ENCODE data around the gene NPC1. TPM values are rescaled to one million over a fixed set of nuclear protein-coding genes. Genes with fewer than 3 reads are reported as not detected.
"Not testable (repeated sequence)": the region's sequence is repeated elsewhere in the genome, so short reads cannot be mapped to it uniquely, and the experiment has no call there.

The NPC1 gene
- total RNA-seq, 2 donors from 2014 or later: 36.2 to 72.1 TPM

- intact Hi-C loops (cut with DNase I): no loop called here
- DNase-seq (ENCODE audit: low spot score): no peak
Measured at GRCh38 chr18:23580677-23581367, 5.5 kb downstream of the NPC1 start.

DNA sequence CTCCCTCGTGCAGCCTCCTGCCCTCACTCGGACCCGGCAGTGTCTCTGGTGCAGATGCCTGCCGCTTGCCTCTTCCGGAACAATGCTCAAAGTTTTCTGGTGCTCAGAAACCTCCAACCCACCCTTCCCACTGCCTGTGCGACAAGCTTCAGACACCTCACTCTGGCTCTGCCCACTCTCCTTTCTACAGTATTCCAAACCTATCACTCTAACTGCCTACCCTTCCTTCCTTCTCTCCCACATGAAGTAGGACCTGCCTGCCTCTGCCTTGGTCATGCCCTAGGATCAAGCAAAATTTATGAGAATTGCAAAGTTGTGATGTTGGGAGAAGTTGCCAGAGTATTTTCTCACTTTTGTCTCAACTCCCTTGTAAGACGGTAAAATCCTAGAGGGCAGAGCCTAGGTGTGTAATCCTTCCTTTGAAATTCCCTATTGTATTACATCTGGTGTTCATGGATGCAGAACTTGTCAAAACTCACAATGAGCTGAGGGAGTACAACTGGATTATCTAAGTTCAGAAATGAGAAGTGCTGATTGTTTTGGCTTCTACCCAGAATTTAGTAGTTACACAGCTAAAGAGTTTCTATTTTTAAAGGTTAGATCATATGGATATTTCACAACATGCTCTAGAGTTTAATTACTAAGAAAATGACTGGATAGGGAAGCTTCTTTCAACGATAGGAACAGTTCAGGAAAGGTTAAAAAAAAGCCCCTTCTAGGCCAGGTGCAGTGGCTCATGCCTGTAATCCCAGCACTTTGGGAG lies 7.2 kb downstream of the NPC1 start:
- intact Hi-C loops (cut with DNase I): loop anchor here in 1 of 2 donors (5.0 kb wide), 1 partner anchor 42 kb away; no protein-coding TSS in a partner anchor
- no peak for DNase-seq (ENCODE audit: low spot score)

- DNase-seq (ENCODE audit: low spot score): no peak
- intact Hi-C loops (cut with DNase I): loop anchor here in 1 of 2 donors (5.0 kb wide), 1 partner anchor 41 kb away; no protein-coding TSS in a partner anchor
Measured at GRCh38 chr18:23578067-23578701, 8.1 kb downstream of the NPC1 start.

DNA sequence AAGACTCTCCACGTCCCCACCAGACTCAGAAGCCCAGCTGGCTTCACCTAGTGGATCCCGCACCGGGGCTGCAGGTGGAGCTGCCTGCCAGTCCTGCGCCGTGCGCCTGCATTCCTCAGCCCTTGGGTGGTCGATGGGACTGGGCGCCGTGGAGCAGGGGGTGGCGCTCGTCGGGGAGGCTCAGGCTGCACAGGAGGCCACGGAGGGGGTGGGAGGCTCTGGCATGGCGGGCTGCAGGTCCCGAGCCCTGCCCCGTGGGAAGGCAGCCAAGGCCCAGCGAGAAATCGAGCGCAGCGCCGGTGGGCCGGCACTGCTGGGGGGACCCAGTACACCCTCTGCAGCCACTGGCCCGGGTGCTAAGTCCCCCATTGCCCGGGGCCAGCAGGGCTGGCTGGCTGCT lies 8.8 kb downstream of the NPC1 start:
- DNase-seq (ENCODE audit: low spot score): not testable (repeated sequence)
- intact Hi-C loops (cut with DNase I): loop anchor here in 1 of 2 donors (5.0 kb wide), 1 partner anchor 40 kb away; no protein-coding TSS in a partner anchor

DNA sequence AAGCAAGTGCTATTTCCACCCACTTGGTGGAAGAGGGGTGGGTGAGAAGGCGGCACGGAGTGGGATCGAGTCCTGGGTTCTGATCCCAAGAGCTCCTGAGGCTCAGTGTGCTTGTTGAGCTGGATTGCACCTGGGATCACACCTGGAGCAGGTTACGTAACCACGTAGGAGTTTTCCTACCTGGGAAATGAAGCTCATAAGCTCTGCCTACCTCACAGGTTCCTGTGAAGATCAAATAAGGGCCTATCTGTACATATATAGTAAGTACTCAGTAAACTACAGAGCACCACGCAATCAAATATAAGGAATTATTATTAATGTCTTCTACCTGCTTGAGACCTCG lies 11.0 kb downstream of the NPC1 start:
- no peak for DNase-seq (ENCODE audit: low spot score)
- intact Hi-C loops (cut with DNase I): loop anchor here in 1 of 2 donors (5.0 kb wide), 1 partner anchor 38 kb away; no protein-coding TSS in a partner anchor

DNA sequence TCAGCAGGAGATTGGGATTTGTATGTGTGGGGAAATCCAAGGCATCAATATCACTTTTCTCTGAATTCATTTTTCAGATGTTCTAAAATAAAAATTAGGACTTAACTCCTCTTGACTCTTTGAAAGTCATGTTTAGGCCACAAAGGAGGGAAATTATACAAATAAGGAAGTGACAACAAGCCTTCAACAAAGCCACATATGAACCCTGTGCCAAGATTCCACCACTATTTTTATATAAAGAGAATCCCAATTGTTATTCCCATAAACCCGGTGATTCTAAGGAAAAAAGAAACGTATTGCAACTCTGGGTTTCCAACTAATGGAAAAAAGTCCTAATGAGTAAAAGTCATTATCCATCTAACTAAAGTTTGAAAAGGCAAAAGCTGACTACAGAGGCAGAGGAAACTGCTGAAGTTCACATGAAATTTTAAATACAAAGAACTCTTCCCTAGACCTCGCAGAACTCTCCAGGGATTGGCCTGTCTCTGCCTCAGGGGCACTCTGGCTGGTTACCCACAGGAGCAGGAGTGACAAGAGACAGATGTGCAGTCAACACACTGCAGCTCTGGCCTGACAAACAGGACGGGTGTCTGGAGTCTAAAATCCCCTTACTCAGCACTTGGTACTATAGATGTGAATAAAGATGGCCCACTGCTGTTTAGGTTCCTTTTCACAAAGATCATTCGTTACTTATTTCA lies 11.5 kb downstream of the NPC1 start:
- no peak for DNase-seq (ENCODE audit: low spot score)
- intact Hi-C loops (cut with DNase I): loop anchor here in 1 of 2 donors (5.0 kb wide), 1 partner anchor 37 kb away; no protein-coding TSS in a partner anchor

DNA sequence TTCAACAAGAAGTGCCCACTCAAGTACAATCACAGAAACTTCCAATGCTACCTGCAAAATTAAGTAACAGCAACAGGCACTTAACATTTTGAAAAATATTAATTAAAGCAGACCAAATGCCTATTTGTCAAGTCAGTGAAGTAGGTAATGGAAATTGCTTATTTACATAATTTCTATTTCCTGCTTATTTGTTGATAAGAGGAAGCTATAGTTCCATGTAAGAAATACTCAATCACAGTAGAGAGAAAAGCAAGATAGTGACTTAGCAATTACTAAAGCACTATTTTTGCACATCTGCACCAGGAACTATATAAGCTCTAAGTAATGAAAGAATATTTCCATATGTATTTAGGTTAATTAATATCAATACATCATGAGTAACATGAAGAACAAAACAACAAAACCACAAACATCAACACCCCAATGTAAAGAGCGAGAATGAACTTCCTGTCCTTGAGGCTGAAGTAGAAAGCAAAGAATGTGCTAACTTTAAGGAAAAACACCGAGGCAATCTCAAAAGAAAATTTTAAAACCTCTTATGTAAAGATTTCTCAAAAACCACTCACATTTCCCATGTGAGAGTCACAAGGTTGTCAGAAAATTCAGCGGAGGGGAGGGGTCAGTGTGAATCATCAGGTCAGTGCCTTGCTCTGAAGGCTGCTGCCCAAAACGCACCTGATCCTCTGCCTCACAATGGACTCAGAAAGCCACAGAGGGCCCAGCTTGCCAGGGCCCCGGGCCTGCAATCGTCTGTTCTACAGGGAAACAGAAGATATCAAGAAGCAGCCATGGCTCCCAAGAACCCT lies 12.5 kb downstream of the NPC1 start:
- DNase-seq (ENCODE audit: low spot score): no peak
- intact Hi-C loops (cut with DNase I): no loop called here

DNA sequence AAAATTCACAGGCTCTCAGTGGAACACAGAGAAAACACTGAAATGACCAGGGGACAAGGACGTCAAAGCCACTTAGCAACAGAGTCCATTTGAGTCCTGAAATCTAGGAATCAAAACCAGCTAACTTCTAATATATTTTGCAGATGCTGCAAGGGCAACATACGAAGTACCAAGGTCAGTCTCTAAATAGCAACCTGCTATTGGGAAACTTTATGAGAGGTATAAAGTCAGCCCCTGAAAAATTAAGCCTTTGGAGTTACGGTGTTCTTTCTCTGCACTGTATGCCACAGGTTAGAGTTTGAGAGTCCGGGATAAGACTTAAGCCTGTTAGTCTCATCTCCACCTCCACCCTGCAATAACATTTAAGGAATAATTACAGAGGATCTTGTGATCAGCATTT lies 13.3 kb downstream of the NPC1 start:
- intact Hi-C loops (cut with DNase I): no loop called here
- DNase-seq (ENCODE audit: low spot score): no peak

DNA sequence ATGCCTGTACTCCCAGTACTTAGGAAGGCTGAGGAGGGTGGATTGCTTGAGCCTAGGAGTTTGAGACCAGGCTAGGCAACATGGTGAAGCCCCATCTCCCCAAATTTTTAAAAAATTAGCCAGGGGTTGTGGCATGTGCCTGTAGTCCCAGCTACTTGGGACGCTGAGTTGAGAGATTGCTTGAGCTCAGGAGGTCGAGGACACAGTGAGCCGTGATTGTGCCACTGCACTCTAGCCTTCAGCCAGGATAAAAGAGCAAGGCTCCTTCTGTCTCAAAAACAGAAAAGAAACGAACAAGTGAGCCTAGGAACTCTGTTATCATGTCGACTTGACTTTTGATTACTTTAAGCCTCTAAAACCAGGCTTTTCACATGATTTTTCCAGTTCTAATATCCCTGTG lies 13.7 kb downstream of the NPC1 start:
- intact Hi-C loops (cut with DNase I): no loop called here
- no peak for DNase-seq (ENCODE audit: low spot score)

DNA sequence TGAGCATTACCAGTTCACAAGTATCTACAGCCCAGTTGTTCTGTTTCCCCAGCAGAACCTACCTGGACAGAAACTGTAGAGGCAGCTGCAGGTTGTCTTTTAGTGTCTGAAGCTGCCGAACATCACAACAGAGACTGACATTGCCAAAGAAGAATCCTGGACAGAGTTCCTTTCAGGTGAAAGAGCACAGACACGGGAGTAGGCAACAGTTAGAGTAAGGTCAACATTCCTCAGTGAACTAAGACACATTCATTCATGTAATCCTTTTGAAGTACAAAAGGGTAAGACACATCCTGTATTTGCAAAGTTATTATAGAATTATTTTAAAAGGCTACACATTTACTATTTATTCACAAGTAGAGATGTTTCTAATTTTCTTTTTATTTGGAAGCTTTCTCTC lies 14.3 kb downstream of the NPC1 start:
- intact Hi-C loops (cut with DNase I): no loop called here
- DNase-seq (ENCODE audit: low spot score): no peak

DNA sequence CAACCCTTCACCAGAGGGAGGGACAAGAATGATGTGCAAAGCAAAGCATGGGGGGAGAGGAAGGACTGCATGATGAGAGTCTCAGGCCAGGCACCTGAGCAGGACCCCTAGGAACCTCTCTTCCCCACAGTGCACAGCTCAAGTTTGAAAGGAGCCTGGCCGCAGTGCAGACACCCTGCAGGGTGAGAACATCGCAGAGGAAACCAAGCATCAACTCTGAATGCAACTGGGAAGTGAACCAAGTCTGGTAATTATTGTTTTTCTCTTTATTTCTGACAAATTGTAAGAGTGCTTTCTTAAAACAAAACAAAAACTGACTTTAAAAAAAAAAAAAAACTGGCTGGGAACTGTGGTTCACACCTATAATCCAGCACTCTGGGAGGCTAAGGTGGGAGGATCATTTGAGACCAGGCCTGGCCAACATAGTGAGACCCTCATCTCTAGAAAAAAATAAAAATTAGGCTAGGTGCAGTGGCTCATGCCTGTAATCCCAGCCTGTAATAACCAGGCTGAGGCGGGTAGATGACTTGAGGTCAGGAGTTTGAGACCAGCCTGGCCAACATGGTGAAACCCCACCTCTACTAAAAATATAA lies 15.3 kb downstream of the NPC1 start:
- intact Hi-C loops (cut with DNase I): no loop called here
- DNase-seq (ENCODE audit: low spot score): no peak

- intact Hi-C loops (cut with DNase I): no loop called here
- no peak for DNase-seq (ENCODE audit: low spot score)
Measured at GRCh38 chr18:23569299-23570063, 16.8 kb downstream of the NPC1 start.

- no peak for DNase-seq (ENCODE audit: low spot score)
- intact Hi-C loops (cut with DNase I): no loop called here
Measured at GRCh38 chr18:23568281-23569138, 17.8 kb downstream of the NPC1 start.

DNA sequence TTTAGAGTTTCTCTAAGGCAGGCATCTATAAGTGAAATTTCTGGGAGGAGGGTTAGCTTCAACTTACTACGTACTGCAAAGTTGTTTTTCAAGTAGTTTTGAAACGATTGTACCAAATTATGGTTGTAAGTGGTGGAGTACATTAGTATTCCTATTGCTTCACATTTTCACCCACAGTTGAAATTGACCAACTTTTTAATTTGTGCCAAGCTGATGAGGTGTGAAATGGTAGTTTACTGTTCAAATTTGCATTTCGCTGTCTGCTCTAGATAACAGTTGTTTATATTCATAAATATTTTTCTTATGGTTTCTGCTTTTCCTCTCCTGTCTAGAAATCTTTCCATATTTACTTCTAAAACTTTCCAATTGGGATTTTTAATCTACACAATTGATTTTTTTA lies 18.6 kb downstream of the NPC1 start:
- no peak for DNase-seq (ENCODE audit: low spot score)
- intact Hi-C loops (cut with DNase I): no loop called here

DNA sequence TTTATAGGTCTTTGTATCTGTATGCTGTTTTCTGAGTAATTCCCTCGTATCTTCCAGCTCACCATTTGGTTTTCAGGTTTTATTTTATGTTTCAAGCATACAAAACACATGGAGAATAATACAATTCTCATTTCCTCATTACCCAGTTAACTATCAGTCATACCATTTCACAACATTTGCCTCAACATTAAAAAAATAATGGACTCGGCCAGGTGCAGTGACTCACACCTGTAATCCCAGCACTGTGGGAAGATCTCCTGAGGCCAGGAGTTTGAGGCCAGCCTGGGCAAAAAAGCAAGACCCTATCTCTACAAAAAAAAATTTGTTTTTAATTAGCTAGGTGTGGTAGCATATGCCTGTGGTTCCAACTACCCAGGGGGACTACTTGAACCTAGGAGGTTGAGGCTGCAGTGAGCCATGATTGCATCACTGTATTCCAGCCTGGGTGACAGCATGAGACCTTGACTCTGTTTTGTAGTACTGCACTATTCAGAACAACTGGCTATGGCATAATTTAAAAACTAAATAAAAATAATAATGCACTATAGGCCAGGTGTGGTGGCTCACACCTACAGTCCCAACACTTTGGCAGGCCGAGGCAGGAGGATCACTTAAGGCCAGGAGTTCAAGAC lies 20.3 kb downstream of the NPC1 start:
- DNase-seq (ENCODE audit: low spot score): no peak
- intact Hi-C loops (cut with DNase I): no loop called here

DNA sequence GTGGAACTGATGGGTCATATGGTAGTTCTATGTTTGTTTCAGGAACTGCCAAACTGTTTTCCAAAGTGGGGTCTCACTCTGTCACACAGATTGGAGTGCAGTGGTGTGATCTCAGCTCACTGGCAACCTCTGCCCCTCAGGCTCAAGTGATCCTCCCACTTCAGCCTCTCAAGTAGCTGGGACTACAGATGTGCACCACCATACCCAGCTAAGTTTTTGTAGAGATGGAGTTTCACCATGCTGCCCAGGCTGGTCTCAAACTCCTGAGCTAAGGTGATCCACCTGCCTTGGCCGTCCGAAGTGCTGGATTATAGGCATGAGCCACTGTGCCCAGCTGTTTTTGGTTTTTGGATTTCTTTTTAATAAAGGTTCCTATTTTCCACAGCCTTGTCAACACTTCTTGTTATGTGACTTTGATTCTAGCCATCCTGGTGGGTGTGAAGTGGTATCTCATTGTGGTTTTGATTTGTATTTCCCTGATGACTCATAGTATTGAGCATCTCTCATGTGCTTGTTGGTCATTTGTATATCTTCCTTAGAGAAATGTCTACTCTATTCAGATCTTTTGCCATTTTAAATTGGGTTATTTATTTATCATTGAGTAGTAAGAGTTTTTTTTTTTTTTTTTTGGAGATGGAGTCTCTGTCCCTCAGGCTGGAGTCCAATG lies 22.8 kb downstream of the NPC1 start:
- intact Hi-C loops (cut with DNase I): no loop called here

More for the DNA sequence above, 22.8 kb downstream of the NPC1 start:
- DNase-seq (ENCODE audit: low spot score): no peak
